Upper lobe of left lung (tissue), 6 donors: Measurements from ENCODE around the gene RAB3GAP2. TPM values are rescaled to one million over a fixed set of nuclear protein-coding genes. Genes with fewer than 3 reads are reported as not detected.

Experiments used
- ATAC-seq, 2 donors: fragments of 200-7000 bp; cut with Tn5 transposase; one replicate each; pipeline ENCODE4 v1.9.1; 2022; ENCODE audit warnings: mild to moderate bottlenecking in 2 of 2, moderate library complexity in 2 of 2; ENCODE audit not compliant: low FRiP score in 2 of 2
- DNase-seq, 2 donors: peaks; one replicate each; pipeline ENCODE4 v3.0.0-alpha.2; 2019 to 2020
- H3K27ac ChIP-seq, 4 donors: fragments of 200-600 bp; sonication (generic); one replicate each; pipeline ENCODE4 v1.5.1; 2016 to 2019
- H3K27me3 ChIP-seq, 4 donors: fragments of 200-600 bp; sonication (generic); one replicate each; pipeline ENCODE4 v1.5.1; 2017 to 2019
- H3K36me3 ChIP-seq, 4 donors: fragments of 200-600 bp; sonication (generic); one replicate each; pipeline ENCODE4 v1.5.1; 2016 to 2019
- H3K4me1 ChIP-seq, 4 donors: fragments of 200-600 bp; sonication (generic); one replicate each; pipeline ENCODE4 v1.5.1; 2018 to 2019
- H3K4me3 ChIP-seq, 4 donors: fragments of 200-600 bp; sonication (generic); one replicate each; pipeline ENCODE4 v1.5.1; 2017 to 2019; ENCODE audit warnings: mild to moderate bottlenecking in 2 of 4, moderate library complexity in 1 of 4
- H3K9me3 ChIP-seq, 4 donors: fragments of 200-600 bp; sonication (generic); one replicate each; pipeline ENCODE4 v1.5.1; 2018 to 2019
- EP300 ChIP-seq, 4 donors: sonication (generic); formaldehyde crosslinking; IDR thresholded peaks; one replicate each; pipeline ENCODE4 v1.5.1; 2017; ENCODE audit warnings: antibody characterized with exemption in 4 of 4, control low read depth in 2 of 4
- POLR2A ChIP-seq, 4 donors: fragments of 450-650 bp; IDR thresholded peaks; one replicate each; pipeline ENCODE4 v1.5.1; 2016 to 2017; ENCODE audit warnings: antibody characterized with exemption in 4 of 4, mild to moderate bottlenecking in 2 of 4
- POLR2AphosphoS5 ChIP-seq, 2 donors: sonication (generic); formaldehyde crosslinking; IDR thresholded peaks; one replicate each; pipeline ENCODE4 v1.5.1; 2017; ENCODE audit warnings: antibody characterized with exemption in 2 of 2
- WGBS, 2 donors: methylation state at CpG; one replicate each; pipeline ENCODE4 v1.1.5; 2017 to 2018; 5-methylcytosine and 5-hydroxymethylcytosine counted together
- total RNA-seq, 6 donors: library from RNA; depleted of rRNA in 4 of 6; stranded (reverse); fragments of >200 nt in 4 of 6; gene quantifications; one replicate each; pipeline versions ENCODE4 v1.1.0 to v1.2.1, GENCODE V29; 2016 to 2021
- TF ChIP-seq, protein P1 (sequence below), 6 experiments: fragments of 450-650 bp in 4 of 6; fragments of 200-600 bp in 2 of 6; sonication (generic) in 2 of 6; IDR thresholded peaks; one replicate each; pipeline ENCODE4 v1.5.1; 2016 to 2019; ENCODE audit warnings: antibody characterized with exemption in 6 of 6
- donor health status: DM: no; HTN: no; CAD: no; lungs with moderate emphysema.
- donor health status: DM: no; HTN: yes; CAD: no; lungs with severe emphysema.

RAB3GAP2 gene
- total RNA-seq, 6 donors from 2014 or later, result 9.1 to 35.8 (median 27.1) TPM

GRCh38 chr1:220233927-220234326 lies 38.3 kb downstream of the RAB3GAP2 start:
- H3K9me3 ChIP-seq, result no peaks in the 10 kb centered on the region
- peaks cover 0 to 4% (median 0%) of the 10 kb centered on the region in 4 donors for H3K4me1 ChIP-seq
- no peak overlapping the region for H3K4me3 ChIP-seq
- no peak for ATAC-seq
- H3K27me3 ChIP-seq, result no peaks in the 10 kb centered on the region
- WGBS, 2 donors, result 95 to 96% methylated on average over 3 of the region's 3 CpGs
- no peak for TF ChIP-seq POLR2A (IDR thresholded peaks at IDR 0.05)
- TF ChIP-seq, protein P1, sequence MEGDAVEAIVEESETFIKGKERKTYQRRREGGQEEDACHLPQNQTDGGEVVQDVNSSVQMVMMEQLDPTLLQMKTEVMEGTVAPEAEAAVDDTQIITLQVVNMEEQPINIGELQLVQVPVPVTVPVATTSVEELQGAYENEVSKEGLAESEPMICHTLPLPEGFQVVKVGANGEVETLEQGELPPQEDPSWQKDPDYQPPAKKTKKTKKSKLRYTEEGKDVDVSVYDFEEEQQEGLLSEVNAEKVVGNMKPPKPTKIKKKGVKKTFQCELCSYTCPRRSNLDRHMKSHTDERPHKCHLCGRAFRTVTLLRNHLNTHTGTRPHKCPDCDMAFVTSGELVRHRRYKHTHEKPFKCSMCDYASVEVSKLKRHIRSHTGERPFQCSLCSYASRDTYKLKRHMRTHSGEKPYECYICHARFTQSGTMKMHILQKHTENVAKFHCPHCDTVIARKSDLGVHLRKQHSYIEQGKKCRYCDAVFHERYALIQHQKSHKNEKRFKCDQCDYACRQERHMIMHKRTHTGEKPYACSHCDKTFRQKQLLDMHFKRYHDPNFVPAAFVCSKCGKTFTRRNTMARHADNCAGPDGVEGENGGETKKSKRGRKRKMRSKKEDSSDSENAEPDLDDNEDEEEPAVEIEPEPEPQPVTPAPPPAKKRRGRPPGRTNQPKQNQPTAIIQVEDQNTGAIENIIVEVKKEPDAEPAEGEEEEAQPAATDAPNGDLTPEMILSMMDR (IDR thresholded peaks at IDR 0.05), result no peak
- no peak for TF ChIP-seq EP300 (IDR thresholded peaks at IDR 0.05)
- no peak for TF ChIP-seq POLR2AphosphoS5 (IDR thresholded peaks at IDR 0.05)
- H3K27ac ChIP-seq, result no peak overlapping the region
- H3K36me3 ChIP-seq, result peaks cover 0 to 25% (median 2%) of the 10 kb centered on the region in 4 donors
- DNase-seq, result no peak

DNA sequence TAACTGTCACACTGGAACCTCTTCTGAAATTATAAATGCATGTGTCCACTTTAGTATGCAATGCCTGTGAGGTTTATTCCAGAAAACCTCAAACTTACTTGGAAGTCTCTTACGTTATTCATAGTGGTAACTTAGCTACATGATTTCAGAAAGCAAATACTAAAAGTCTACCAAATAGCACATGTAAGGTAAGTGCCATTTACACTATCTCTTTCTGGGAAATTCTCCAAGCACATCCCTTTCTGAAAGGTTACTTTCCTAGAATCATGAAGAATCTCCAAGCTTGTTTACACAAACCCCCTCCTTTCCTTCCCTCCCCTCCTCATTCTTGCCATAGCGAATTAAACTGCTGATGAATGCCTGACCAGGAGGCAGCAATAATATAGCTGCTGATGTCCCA lies 42.5 kb downstream of the RAB3GAP2 start:
- H3K9me3 ChIP-seq, result no peaks in the 10 kb centered on the region
- no peak overlapping the region for H3K27ac ChIP-seq
- DNase-seq, result no peak
- 75 to 83% methylated on average over 2 of the region's 2 CpGs for WGBS, 2 donors
- ATAC-seq, result no peak
- peaks cover 0 to 7% (median 2%) of the 10 kb centered on the region in 4 donors for H3K4me1 ChIP-seq
- no peaks in the 10 kb centered on the region for H3K27me3 ChIP-seq
- TF ChIP-seq, protein P1 (IDR thresholded peaks at IDR 0.05), result no peak
- TF ChIP-seq POLR2A (IDR thresholded peaks at IDR 0.05) (no peak), POLR2AphosphoS5 (IDR thresholded peaks at IDR 0.05) (no peak), EP300 (IDR thresholded peaks at IDR 0.05) (no peak)
- H3K4me3 ChIP-seq, result no peak overlapping the region
- peaks cover 0 to 25% (median 2%) of the 10 kb centered on the region in 4 donors for H3K36me3 ChIP-seq

DNA sequence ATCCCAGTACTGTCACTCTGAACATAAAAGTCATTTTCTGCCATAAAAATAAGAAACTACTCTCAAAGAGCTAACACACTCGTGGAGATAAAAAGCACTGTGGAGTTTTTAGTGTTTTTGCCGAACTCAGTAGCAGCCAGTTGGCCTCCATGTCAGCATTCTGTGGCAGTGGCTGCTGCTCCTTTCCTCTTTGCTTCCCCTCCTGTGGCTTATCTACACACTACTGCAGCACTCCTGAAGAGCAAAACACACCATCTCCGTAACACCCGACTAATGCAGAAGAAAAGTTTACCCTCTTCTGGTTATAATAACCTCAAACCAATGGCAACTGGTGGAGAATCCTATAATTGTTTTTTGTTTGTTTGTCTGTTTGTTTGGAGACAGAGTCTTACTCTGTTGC lies 44.9 kb downstream of the RAB3GAP2 start:
- peaks cover 0 to 10% (median 3%) of the 10 kb centered on the region in 4 donors for H3K4me1 ChIP-seq
- no peak for TF ChIP-seq EP300 (IDR thresholded peaks at IDR 0.05)
- no peak for TF ChIP-seq POLR2A (IDR thresholded peaks at IDR 0.05)
- TF ChIP-seq, protein P1 (IDR thresholded peaks at IDR 0.05), result no peak
- TF ChIP-seq POLR2AphosphoS5 (IDR thresholded peaks at IDR 0.05), result no peak
- H3K27ac ChIP-seq, result no peak overlapping the region
- H3K4me3 ChIP-seq, result no peak overlapping the region
- no peak for DNase-seq
- peaks cover 0 to 22% (median 2%) of the 10 kb centered on the region in 4 donors for H3K36me3 ChIP-seq
- 69 to 79% methylated on average over 4 of the region's 4 CpGs for WGBS, 2 donors
- no peak for ATAC-seq
- H3K27me3 ChIP-seq, result no peaks in the 10 kb centered on the region
- no peaks in the 10 kb centered on the region for H3K9me3 ChIP-seq

DNA sequence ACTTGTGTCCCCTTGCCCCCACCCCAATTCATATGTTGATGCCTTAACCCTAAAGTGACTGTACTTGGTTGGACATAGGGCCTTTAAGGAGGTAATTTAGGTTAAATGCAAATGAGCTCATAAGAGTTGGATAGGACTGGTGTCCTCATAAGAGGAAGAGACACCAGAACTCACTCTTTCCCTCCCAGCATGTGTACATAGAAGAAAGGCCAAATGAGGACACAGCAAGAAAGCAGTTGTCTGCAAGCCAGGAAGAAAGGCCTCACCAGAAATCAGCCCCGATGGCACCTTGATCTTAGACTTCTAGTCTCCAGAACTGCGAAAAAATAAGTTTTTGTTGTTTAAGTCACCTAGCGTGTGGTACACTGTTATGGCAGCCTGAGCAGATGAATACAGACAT lies 45.5 kb downstream of the RAB3GAP2 start:
- TF ChIP-seq POLR2A (IDR thresholded peaks at IDR 0.05), result no peak
- no peak for TF ChIP-seq EP300 (IDR thresholded peaks at IDR 0.05)
- TF ChIP-seq, protein P1 (IDR thresholded peaks at IDR 0.05), result no peak
- H3K36me3 ChIP-seq, result peaks cover 0 to 17% (median 0%) of the 10 kb centered on the region in 4 donors
- H3K4me1 ChIP-seq, result peaks cover 0 to 10% (median 4%) of the 10 kb centered on the region in 4 donors
- no peak overlapping the region for H3K4me3 ChIP-seq
- no peaks in the 10 kb centered on the region for H3K27me3 ChIP-seq
- no peak overlapping the region for H3K27ac ChIP-seq
- no peak for ATAC-seq
- no peak for DNase-seq
- 86 to 87% methylated on average over 3 of the region's 3 CpGs for WGBS, 2 donors
- no peaks in the 10 kb centered on the region for H3K9me3 ChIP-seq

- H3K36me3 ChIP-seq, result peaks cover 0 to 9% (median 0%) of the 10 kb centered on the region in 4 donors
- H3K4me1 ChIP-seq, result peaks cover 0 to 11% (median 5%) of the 10 kb centered on the region in 4 donors
- H3K9me3 ChIP-seq, result no peaks in the 10 kb centered on the region
- no peak for TF ChIP-seq POLR2AphosphoS5 (IDR thresholded peaks at IDR 0.05)
- no peak for TF ChIP-seq EP300 (IDR thresholded peaks at IDR 0.05)
- TF ChIP-seq POLR2A (IDR thresholded peaks at IDR 0.05), result no peak
- TF ChIP-seq, protein P1 (IDR thresholded peaks at IDR 0.05), result no peak
- no peaks in the 10 kb centered on the region for H3K27me3 ChIP-seq
- ATAC-seq (no peak), DNase-seq (no peak)
- H3K4me3 ChIP-seq, result no peak overlapping the region
- H3K27ac ChIP-seq, result no peak overlapping the region
Measured at GRCh38 chr1:220225957-220226356, 46.3 kb downstream of the RAB3GAP2 start.
